ENCODE measurements around the gene LPGAT1.
"Not testable (repeated sequence)": the region's sequence is repeated elsewhere in the genome, so short reads cannot be mapped to it uniquely, and the experiment has no call there.

LPGAT1 gene

GRCh38 chr1:211695135-211695816, 135.3 kb downstream of the LPGAT1 start:
- H3K36me3 ChIP-seq (ENCODE audit: control insufficient read depth in 1 of 2, insufficient read depth in 2 of 2, low read length in 2 of 2): no peaks in the 10 kb centered on the region
- H3K4me1 ChIP-seq (ENCODE audit: control insufficient read depth in 1 of 2, insufficient read depth in 2 of 2, low read length in 2 of 2): peaks cover 0 to 3% of the 10 kb centered on the region in 2 donors
- no peaks in the 10 kb centered on the region for H3K27me3 ChIP-seq (ENCODE audit: control insufficient read depth in 1 of 2, insufficient read depth in 2 of 2, low read length in 2 of 2)
- H3K9ac ChIP-seq (ENCODE audit: low read depth in 1 of 2, low read length in 2 of 2): no peak overlapping the region
- no peak overlapping the region for H3K27ac ChIP-seq (ENCODE audit: low read depth, low read length)
- no peak overlapping the region for H3K4me3 ChIP-seq (ENCODE audit: low read depth in 1 of 2, low read length in 2 of 2)
- H3K9me3 ChIP-seq (ENCODE audit: control insufficient read depth in 1 of 2, low read length in 2 of 2): no peaks in the 10 kb centered on the region

- not testable (repeated sequence) for H3K9ac ChIP-seq (ENCODE audit: low read depth in 1 of 2, low read length in 2 of 2); H3K4me1 ChIP-seq (ENCODE audit: control insufficient read depth in 1 of 2, insufficient read depth in 2 of 2, low read length in 2 of 2); H3K36me3 ChIP-seq (ENCODE audit: control insufficient read depth in 1 of 2, insufficient read depth in 2 of 2, low read length in 2 of 2); H3K4me3 ChIP-seq (ENCODE audit: low read depth in 1 of 2, low read length in 2 of 2); H3K27me3 ChIP-seq (ENCODE audit: control insufficient read depth in 1 of 2, insufficient read depth in 2 of 2, low read length in 2 of 2); H3K9me3 ChIP-seq (ENCODE audit: control insufficient read depth in 1 of 2, low read length in 2 of 2); H3K27ac ChIP-seq (ENCODE audit: low read depth, low read length)
Measured at GRCh38 chr1:211693911-211694310, 136.7 kb downstream of the LPGAT1 start.
